ENCODE data around the gene IL36B.

IL36B gene

GRCh38 chr2:113018509-113018908, 34.2 kb downstream of the IL36B start:
- in situ Hi-C loops (cut with MboI; ENCODE audit: low pct_unique_long_range_greater_than_20kb, low sequenced_read_pairs): no loop called here
- no peak for DNase-seq

- no peak for DNase-seq
- in situ Hi-C loops (cut with MboI; ENCODE audit: low pct_unique_long_range_greater_than_20kb, low sequenced_read_pairs): no loop called here
Measured at GRCh38 chr2:113015655-113016054, 37.0 kb downstream of the IL36B start.

GRCh38 chr2:113015042-113015441, 37.6 kb downstream of the IL36B start:
- in situ Hi-C loops (cut with MboI; ENCODE audit: low pct_unique_long_range_greater_than_20kb, low sequenced_read_pairs): no loop called here
- no peak for DNase-seq

GRCh38 chr2:113014067-113014466, 38.6 kb downstream of the IL36B start:
- in situ Hi-C loops (cut with MboI; ENCODE audit: low pct_unique_long_range_greater_than_20kb, low sequenced_read_pairs): no loop called here

GRCh38 chr2:113013336-113013661, 39.4 kb downstream of the IL36B start:
- in situ Hi-C loops (cut with MboI; ENCODE audit: low pct_unique_long_range_greater_than_20kb, low sequenced_read_pairs): no loop called here
- DNase-seq: no peak

More at GRCh38 chr2:113014067-113014466, 38.6 kb downstream of the IL36B start:
- DNase-seq: no peak

GRCh38 chr2:113012436-113013335, 40.0 kb downstream of the IL36B start:
- in situ Hi-C loops (cut with MboI; ENCODE audit: low pct_unique_long_range_greater_than_20kb, low sequenced_read_pairs): no loop called here
- DNase-seq: no peak

GRCh38 chr2:113011108-113011507, 41.6 kb downstream of the IL36B start:
- in situ Hi-C loops (cut with MboI; ENCODE audit: low pct_unique_long_range_greater_than_20kb, low sequenced_read_pairs): no loop called here

GRCh38 chr2:113010088-113010487, 42.6 kb downstream of the IL36B start:
- no peak for DNase-seq
- in situ Hi-C loops (cut with MboI; ENCODE audit: low pct_unique_long_range_greater_than_20kb, low sequenced_read_pairs): no loop called here

More at GRCh38 chr2:113011108-113011507, 41.6 kb downstream of the IL36B start:
- DNase-seq: no peak

GRCh38 chr2:113009622-113010021, 43.0 kb downstream of the IL36B start:
- in situ Hi-C loops (cut with MboI; ENCODE audit: low pct_unique_long_range_greater_than_20kb, low sequenced_read_pairs): no loop called here

GRCh38 chr2:113007250-113007649, 45.4 kb downstream of the IL36B start:
- in situ Hi-C loops (cut with MboI; ENCODE audit: low pct_unique_long_range_greater_than_20kb, low sequenced_read_pairs): no loop called here
- no peak for DNase-seq

More at GRCh38 chr2:113009622-113010021, 43.0 kb downstream of the IL36B start:
- no peak for DNase-seq

- no peak for DNase-seq
- in situ Hi-C loops (cut with MboI; ENCODE audit: low pct_unique_long_range_greater_than_20kb, low sequenced_read_pairs): no loop called here
Measured at GRCh38 chr2:113005030-113005509, 47.6 kb downstream of the IL36B start, which contains the start of gene IL36A. Gene IL36A, plus strand, starts transcription at chr2:113005459. Its CDS starts 413 bp downstream, at chr2:113005872.

GRCh38 chr2:113002677-113003076, 50.0 kb downstream of the IL36B start:
- no peak for DNase-seq
- in situ Hi-C loops (cut with MboI; ENCODE audit: low pct_unique_long_range_greater_than_20kb, low sequenced_read_pairs): no loop called here

- DNase-seq: no peak
- in situ Hi-C loops (cut with MboI; ENCODE audit: low pct_unique_long_range_greater_than_20kb, low sequenced_read_pairs): no loop called here
Measured at GRCh38 chr2:113000436-113000835, 52.2 kb downstream of the IL36B start.

- in situ Hi-C loops (cut with MboI; ENCODE audit: low pct_unique_long_range_greater_than_20kb, low sequenced_read_pairs): no loop called here
- no peak for DNase-seq
Measured at GRCh38 chr2:112997151-112997550, 55.5 kb downstream of the IL36B start.

- DNase-seq: no peak
- in situ Hi-C loops (cut with MboI; ENCODE audit: low pct_unique_long_range_greater_than_20kb, low sequenced_read_pairs): no loop called here
Measured at GRCh38 chr2:112996635-112997034, 56.0 kb downstream of the IL36B start.

- no peak for DNase-seq
- in situ Hi-C loops (cut with MboI; ENCODE audit: low pct_unique_long_range_greater_than_20kb, low sequenced_read_pairs): no loop called here
Measured at GRCh38 chr2:112995346-112995920, 57.2 kb downstream of the IL36B start.

- in situ Hi-C loops (cut with MboI; ENCODE audit: low pct_unique_long_range_greater_than_20kb, low sequenced_read_pairs): no loop called here
- DNase-seq: no peak
Measured at GRCh38 chr2:112994648-112995047, 58.0 kb downstream of the IL36B start.

- DNase-seq: no peak
- in situ Hi-C loops (cut with MboI; ENCODE audit: low pct_unique_long_range_greater_than_20kb, low sequenced_read_pairs): no loop called here
Measured at GRCh38 chr2:112993831-112994230, 58.8 kb downstream of the IL36B start.

GRCh38 chr2:112989611-112990010, 63.1 kb downstream of the IL36B start:
- DNase-seq: no peak
- in situ Hi-C loops (cut with MboI; ENCODE audit: low pct_unique_long_range_greater_than_20kb, low sequenced_read_pairs): no loop called here

- in situ Hi-C loops (cut with MboI; ENCODE audit: low pct_unique_long_range_greater_than_20kb, low sequenced_read_pairs): no loop called here
- DNase-seq: no peak
Measured at GRCh38 chr2:112985090-112985489, 67.6 kb downstream of the IL36B start.
